Measurements from ENCODE around the gene CA10.

DNA sequence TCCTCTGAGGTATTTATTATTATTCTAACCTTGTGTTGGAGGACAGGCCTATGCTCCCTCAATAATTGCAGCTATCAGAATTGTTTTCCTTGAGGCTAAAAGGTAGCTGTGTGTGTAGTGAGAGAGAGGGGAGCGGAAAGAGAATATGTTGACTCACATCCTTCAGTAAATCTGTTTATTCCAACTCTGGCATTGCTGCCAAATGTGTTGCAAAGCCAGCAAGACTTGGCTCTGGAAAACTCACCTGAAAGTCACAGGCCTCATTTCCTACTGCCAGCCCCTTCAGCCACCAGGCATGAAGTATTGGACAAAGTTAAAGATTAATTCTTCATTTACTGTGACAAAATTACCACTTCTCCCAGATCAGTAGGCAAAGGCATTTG, 9.6 kb downstream of the CA10 start:
- no peak for TF ChIP-seq EP300 (IDR thresholded peaks at IDR 0.05)
- TF ChIP-seq POLR2A (IDR thresholded peaks at IDR 0.05): no peak
- no peak for TF ChIP-seq POLR2AphosphoS5 (IDR thresholded peaks at IDR 0.05)
